Measurements from ENCODE around the gene CPA1.
A peak's percentile ranks its signal among the peaks of the same experiment; 100 is the strongest.

The CPA1 gene

DNA sequence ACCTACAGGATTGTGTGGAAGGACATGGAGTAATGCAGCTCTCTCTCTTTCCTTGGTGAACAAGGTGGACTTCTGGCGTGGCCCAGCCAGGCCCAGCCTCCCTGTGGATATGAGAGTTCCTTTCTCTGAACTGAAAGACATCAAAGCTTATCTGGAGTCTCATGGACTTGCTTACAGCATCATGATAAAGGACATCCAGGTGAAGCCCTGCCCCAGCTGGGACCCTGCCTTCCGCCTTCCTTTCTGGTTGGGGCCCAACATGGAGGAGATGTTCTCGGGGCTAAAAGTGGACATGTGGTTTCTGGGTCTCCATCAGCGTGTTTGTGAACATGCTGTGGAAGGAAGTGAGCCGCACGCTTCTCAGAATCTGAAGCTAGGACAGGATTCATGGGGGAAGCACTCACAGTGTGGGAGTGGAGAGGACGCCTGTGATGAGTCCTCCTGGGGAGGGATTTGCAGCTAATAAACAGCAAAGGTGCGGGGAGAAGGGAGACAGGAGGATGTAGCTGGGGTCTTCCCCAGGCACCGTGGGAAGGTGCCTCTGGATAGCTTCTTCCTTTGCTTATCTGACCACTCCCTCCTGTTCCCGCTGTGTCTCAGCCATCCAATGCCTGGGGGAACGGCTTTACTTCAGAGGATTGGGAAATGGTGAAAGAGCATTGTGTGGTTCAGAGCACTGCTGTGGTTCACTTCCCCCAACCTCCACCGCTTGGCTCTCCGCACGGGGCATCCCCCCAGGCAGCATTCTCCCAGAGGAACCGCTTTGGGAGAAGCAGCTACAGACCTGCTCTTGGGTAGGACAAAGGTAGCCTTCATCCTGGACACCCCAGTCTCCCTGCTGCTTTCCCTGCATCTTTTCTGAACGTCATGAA is 30.1 kb upstream of the CPA1 start:
- H3K4me3 ChIP-seq (ENCODE audit: severe bottlenecking), result no peak overlapping the region
- H3K4me1 ChIP-seq (ENCODE audit: insufficient read depth, poor library complexity, severe bottlenecking), result peaks cover 11% of the 10 kb centered on the region
- H3K9me3 ChIP-seq (ENCODE audit: severe bottlenecking), result no peaks in the 10 kb centered on the region
- no peak for TF ChIP-seq CTCF (IDR thresholded peaks at IDR 0.05; ENCODE audit: poor library complexity, severe bottlenecking)
- no peak for DNase-seq (ENCODE audit: low spot score)
- H3K36me3 ChIP-seq (ENCODE audit: low read depth), result no peaks in the 10 kb centered on the region
- no peaks in the 10 kb centered on the region for H3K27me3 ChIP-seq (ENCODE audit: insufficient read depth, poor library complexity, severe bottlenecking)
- ATAC-seq (ENCODE audit: low read depth), result peak; percentile 64; the same call in 2 of the 3 replicates
- H3K27ac ChIP-seq (ENCODE audit: poor library complexity, severe bottlenecking), result no peak overlapping the region

GRCh38 chr7:130350945-130351790 is 29.1 kb upstream of the CPA1 start:
- Histone ChIP-seq H3K27me3 (ENCODE audit: insufficient read depth, poor library complexity, severe bottlenecking) (no peaks in the 10 kb centered on the region), H3K36me3 (ENCODE audit: low read depth) (no peaks in the 10 kb centered on the region), H3K27ac (ENCODE audit: poor library complexity, severe bottlenecking) (no peak overlapping the region), H3K4me1 (ENCODE audit: insufficient read depth, poor library complexity, severe bottlenecking) (peaks cover 20% of the 10 kb centered on the region), H3K4me3 (ENCODE audit: severe bottlenecking) (no peak overlapping the region), H3K9me3 (ENCODE audit: severe bottlenecking) (no peaks in the 10 kb centered on the region)
- no peak for TF ChIP-seq CTCF (IDR thresholded peaks at IDR 0.05; ENCODE audit: poor library complexity, severe bottlenecking)
- ATAC-seq (ENCODE audit: low read depth), result no peak
- no peak for DNase-seq (ENCODE audit: low spot score)

DNA sequence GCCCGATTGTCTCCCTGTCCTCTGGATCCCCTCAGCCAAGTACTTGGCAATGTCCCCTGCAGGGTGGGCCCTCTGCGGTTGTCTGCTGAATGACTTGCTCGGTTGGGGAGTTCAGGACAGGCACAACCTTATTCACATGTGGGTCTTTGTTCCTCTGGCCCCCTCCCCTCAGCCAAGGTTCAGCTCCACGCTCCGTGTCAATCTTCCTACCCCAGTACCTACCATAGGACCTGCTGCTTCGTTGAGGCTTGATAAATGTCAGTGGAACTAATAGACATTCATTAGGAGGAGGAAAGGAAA is 28.6 kb upstream of the CPA1 start:
- peaks cover 26% of the 10 kb centered on the region for H3K4me1 ChIP-seq (ENCODE audit: insufficient read depth, poor library complexity, severe bottlenecking)
- H3K9me3 ChIP-seq (ENCODE audit: severe bottlenecking), result no peaks in the 10 kb centered on the region
- TF ChIP-seq CTCF (IDR thresholded peaks at IDR 0.05; ENCODE audit: poor library complexity, severe bottlenecking), result no peak
- ATAC-seq (ENCODE audit: low read depth), result no peak
- no peaks in the 10 kb centered on the region for H3K27me3 ChIP-seq (ENCODE audit: insufficient read depth, poor library complexity, severe bottlenecking)
- no peak overlapping the region for H3K27ac ChIP-seq (ENCODE audit: poor library complexity, severe bottlenecking)
- no peak overlapping the region for H3K4me3 ChIP-seq (ENCODE audit: severe bottlenecking)
- DNase-seq (ENCODE audit: low spot score), result no peak
- H3K36me3 ChIP-seq (ENCODE audit: low read depth), result no peaks in the 10 kb centered on the region

DNA sequence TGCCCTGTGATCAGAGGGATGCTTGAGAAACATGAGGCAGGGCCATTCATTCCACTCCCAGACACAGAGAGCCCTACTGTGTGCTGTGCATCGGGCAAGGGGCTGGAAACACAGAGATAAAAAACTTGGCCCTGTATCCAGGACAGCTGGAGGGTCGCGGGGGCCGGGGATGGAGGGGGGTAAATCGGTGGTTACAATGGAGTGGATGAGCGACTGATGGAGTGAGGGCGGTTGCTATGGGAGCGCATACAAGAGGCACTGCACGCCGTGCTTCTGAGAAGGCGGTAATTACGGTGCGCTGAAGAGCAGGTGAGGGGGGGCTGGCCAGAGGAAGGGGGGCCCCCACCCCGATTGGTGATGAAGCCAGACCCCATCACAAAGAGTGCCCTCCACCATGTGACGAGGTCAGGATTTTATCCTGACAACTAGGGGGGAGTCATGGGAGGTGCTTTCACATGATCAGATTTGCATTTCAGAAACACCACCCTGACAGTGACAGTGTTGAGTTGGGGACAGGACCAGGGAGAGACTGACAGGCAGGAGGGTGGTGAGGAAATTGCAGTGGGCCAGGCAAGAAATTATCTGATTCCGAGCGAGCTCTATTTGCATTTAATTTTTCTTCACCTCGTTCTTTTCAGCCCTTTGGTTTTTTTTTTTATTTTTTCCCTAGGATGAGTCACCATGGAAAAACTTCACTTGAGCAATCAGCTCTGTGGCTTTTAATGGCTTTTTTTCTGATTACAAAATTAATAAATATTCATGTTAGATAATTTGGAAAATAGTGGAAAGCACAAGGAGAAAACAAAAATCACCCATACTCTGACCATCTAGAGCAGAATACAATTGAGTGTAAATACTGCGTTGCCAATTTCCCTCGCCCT is 27.9 kb upstream of the CPA1 start:
- no peak for TF ChIP-seq CTCF (IDR thresholded peaks at IDR 0.05; ENCODE audit: poor library complexity, severe bottlenecking)
- Histone ChIP-seq H3K27me3 (ENCODE audit: insufficient read depth, poor library complexity, severe bottlenecking) (no peaks in the 10 kb centered on the region), H3K36me3 (ENCODE audit: low read depth) (no peaks in the 10 kb centered on the region), H3K9me3 (ENCODE audit: severe bottlenecking) (no peaks in the 10 kb centered on the region), H3K27ac (ENCODE audit: poor library complexity, severe bottlenecking) (peak overlapping the region; percentile 51), H3K4me3 (ENCODE audit: severe bottlenecking) (no peak overlapping the region), H3K4me1 (ENCODE audit: insufficient read depth, poor library complexity, severe bottlenecking) (peaks cover 33% of the 10 kb centered on the region)
- ATAC-seq (ENCODE audit: low read depth), result no peak
- no peak for DNase-seq (ENCODE audit: low spot score)

Measured in RWPE2 (cell line).